HTERT RPE-1 (cell line): Measurements from ENCODE around the gene TTLL10.

Experiments used
- in situ Hi-C: fragments of 300-500 bp; cut with MboI; formaldehyde crosslinking; loops from 4 replicates; pipeline ENCODE4 v1.14.3; 2020; ENCODE audit warnings: low sequenced_read_pairs

The TTLL10 gene

DNA sequence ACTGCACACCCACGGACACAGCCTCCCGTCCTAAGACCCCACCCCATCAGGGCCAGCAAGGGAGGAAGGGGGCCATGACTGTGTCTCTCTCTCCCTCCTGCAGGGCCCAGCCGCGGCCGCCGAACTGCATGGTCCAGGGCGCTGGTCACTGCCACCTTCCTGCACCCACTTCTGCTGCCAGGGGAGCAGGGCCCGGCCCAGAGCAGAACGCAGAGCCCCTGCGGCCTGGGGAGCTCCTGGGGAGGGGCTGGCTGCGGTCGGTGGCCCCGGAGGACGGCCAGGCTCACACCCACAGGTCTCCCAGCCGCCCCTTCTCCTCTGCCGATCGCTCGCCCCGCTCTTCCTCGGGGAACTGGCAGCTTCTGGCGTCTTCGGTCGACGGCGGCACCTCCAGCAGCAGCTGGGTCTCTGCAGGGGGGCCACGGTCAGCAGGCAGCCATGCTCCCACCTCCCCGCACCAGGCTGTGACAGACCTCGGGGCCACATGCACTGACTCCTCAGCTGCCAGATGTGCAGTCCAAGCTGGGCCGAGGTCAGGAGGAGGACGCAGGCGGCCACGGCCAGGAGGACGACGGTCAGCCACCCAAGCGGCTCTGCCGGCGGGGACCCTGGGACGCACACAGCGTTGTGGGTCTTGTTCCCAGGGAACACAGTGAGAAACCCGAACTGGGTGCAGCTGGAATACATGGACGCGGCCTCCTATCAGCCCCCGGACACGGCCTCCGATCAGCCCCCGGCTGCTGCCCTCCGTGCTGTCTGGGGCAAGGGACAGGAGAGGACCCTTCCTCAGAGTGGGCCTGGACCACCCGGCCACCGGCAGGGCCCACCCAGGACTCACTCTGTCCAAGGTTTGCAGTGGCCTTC lies 30.1 kb downstream of the TTLL10 start:
- in situ Hi-C loops = no loop called here

DNA sequence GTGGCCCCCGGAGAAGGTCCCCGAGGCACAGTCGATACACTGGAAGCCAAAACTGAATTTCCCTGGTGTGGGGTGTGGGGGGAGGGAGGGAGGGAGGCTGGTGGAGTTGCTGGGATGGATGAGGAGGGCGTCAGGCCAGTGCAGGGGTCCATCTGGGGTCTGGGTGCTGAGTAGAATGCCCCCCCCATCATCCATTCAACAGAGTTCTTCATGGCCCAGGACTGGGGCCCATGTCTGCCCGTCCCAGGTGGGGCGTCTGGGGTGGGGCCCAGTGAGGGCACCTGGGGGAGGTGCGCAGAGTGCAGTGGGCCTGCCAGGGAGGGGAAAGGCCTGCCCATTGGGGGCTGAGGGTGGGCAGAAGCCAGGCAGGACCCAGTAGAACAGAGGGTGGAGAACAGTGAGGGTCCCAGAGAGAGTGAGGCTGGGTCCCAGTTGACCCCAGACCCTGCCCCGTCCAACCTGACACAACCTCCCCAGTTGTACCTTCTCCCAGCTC lies 30.8 kb downstream of the TTLL10 start:
- in situ Hi-C loops = no loop called here

- in situ Hi-C loops = no loop called here
Measured at GRCh38 chr1:1204998-1205768, 31.5 kb downstream of the TTLL10 start.

GRCh38 chr1:1205769-1206375 lies 32.2 kb downstream of the TTLL10 start:
- in situ Hi-C loops = no loop called here

GRCh38 chr1:1206376-1206965 lies 32.8 kb downstream of the TTLL10 start, which contains the start of gene TNFRSF18:
TNFRSF18 (minus strand) TSS chr1:1206592; CDS start chr1:1206571, 21 bp downstream.
- in situ Hi-C loops = no loop called here

- in situ Hi-C loops = no loop called here
Measured at GRCh38 chr1:1206966-1207531, 33.4 kb downstream of the TTLL10 start.

- in situ Hi-C loops = no loop called here
Measured at GRCh38 chr1:1207571-1207892, 33.9 kb downstream of the TTLL10 start.

- in situ Hi-C loops = no loop called here
Measured at GRCh38 chr1:1208713-1209433, 35.2 kb downstream of the TTLL10 start.

GRCh38 chr1:1210726-1211540 lies 37.3 kb downstream of the TTLL10 start:
- in situ Hi-C loops = no loop called here

DNA sequence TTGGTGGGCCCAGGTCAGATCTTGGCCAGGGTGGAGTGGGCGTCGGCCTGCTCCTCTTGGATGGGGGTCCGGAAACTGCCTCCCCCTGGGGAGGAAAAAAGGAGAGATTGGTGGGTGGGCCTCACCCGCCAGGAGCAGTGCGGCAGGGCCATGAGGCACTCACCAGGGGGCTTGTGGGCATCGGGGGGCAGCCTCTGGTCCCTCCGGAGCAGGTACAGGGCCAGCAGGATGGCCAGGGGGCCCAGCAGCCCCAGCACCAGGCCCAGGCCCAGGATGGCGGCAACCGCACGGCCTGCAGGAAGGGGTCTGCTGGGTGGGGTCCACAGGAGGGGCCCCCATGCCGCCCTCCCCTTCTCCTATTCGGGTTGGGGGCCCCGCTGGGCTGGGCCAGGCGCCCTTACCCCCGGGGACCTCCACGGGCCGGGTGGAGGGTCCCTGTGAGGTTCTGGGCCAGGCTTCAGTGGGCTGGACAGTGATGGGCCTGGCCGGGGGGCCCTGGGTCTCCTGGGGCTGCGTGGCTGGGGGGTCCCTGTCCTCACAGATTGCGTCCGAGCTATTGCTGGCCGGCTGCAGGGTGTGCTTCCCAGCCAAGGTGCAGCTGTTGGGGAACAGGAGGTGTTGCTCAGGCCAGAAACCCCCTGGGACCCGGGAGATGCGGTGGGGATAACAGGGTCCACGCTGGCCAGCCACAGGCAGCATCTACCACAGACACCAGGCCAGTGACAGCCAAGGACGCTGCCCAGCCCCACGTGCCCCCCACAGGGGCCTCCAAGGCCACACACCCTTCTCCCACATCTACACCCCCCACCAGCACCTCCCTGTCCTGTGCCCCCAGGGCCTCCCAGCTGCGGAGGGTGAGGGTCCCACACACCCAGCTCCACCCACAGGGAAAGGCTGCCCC lies 38.1 kb downstream of the TTLL10 start:
- in situ Hi-C loops = no loop called here

DNA sequence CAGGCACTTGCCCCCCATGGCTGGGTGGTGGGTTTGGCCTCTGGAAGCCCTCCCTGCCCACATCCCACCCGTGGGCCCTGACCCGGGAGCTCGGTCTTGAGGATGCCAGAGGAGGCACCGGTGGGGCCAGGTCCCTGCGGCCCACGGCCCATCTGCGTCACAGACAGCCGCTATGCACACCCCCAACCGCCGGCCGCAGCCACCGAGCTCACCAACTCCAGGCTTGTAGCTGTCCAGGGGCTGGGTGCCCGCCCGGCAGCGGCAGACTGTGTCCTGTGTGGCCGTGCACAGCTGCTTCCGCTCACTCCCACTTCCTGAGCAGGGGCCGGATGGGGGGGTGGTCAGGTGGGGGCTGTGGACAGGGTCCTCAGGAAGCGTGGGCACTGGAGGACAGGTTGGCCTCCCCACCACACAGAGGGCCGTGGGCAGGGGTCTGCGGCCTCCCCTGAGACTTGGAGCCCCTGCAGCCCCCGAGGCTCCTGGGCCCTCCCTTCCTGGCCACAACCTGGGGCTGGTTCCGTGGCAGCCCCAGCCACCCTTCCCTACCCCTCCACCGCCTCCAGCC lies 39.2 kb downstream of the TTLL10 start:
- in situ Hi-C loops = no loop called here

DNA sequence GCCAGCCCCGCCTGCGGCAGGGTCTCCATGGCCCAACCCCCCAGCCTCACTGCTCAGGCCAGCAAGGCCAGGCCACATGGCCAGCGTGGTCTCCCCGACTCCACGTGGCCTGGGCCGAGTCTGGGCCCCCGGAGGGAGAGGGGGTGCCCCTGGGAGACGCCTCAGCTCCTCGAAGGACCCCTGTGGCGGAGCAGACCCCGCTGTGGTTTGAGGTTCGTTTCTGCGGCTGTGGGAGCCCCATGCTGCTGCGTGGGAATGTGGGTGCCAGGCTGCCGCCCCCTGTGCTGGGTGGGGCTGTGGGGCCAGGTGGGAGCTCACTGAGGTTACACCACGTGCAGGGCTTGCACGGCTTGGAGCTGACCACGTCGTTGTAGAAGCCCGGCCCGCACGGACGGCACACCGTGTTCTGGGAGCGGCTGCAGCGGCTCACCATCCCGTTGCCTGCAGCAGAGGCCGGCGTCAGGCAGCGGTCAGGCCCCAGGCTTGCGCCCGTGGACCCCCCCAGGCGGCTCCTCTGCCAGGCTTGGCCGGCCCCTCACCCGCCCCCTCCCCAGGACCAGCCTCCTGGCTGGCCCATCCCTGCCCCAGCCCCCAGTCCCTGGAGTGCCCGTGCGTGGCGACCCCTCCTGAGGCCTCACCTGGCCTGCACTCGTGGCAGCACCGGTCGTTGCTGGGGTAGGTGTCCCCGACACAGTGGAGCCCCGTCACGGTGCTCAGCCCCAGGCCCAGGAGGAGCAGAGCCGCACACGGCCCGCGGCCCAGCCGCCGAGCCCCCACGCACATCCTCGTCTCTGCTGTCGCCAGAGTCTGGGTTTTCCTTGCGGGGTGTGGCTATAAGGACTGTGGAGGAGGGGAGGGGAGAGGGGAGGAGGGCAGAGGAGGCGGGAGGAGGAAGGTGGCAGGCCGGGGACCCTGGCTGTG lies 39.9 kb downstream of the TTLL10 start, which contains the start of gene TNFRSF4:
TSS of gene TNFRSF4 (minus strand) at position 809 of the 921 bp plus-strand sequence. CDS start at position 783, 26 bp downstream.
- in situ Hi-C loops = no loop called here

- in situ Hi-C loops = no loop called here
Measured at GRCh38 chr1:1215080-1215676, 41.5 kb downstream of the TTLL10 start.

DNA sequence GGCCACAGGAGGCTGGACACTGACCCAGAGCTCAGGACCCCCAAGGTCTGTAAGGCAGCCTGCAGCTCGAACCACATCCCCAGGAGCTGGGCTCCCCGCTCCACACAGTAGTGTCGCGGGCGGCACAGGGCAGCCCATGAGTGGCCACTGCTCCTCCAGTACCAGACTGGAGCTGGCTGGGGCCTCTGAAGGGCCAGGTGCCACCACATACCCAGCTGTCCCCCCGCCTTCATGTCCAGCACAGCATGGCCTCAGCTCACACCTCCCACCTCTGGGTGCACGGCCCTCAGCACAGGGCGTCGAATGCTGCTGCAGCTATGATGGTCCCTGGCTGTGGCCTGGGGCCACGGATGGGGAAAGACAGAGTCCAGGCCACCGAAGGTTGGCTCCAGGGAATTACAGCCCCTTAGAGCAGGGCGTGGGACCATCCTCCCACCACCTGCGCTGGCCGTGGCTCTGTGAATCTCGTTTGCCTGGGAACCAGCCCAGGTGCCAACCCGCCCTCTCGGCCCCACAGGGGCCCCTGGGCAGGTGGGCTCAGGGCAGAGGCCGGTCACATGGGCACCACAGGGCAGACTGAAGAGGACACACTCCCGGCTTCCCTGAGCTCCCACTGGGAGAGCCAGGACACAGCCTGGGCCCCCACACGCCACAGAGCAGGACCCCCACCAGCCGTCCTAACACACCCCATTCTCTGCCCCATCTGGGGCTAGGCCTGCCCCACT lies 42.4 kb downstream of the TTLL10 start:
- in situ Hi-C loops = no loop called here

GRCh38 chr1:1216770-1217620 lies 43.3 kb downstream of the TTLL10 start:
- in situ Hi-C loops = no loop called here
